Adrenal gland (tissue), 12 donors: ENCODE measurements around the gene SLC37A1. TPM values are rescaled to one million over a fixed set of nuclear protein-coding genes. Genes with fewer than 3 reads are reported as not detected.

Source experiments
- DNase-seq, 7 donors: peaks; one replicate each; pipeline ENCODE4 v3.0.0-alpha.2; 2019 to 2020
- H3K27ac ChIP-seq, 5 donors: fragments of 200-600 bp; sonication (generic) in 4 of 5; 1 replicate in 3 of 5; 2 replicates in 2 of 5; pipeline versions ENCODE4 v1.5.1 to v1.8.0; 2016 to 2020; ENCODE audit warnings: mild to moderate bottlenecking in 1 of 5
- H3K27me3 ChIP-seq: fragments of 200-600 bp; 2 replicates; pipeline ENCODE4 v1.8.0; 2021
- H3K36me3 ChIP-seq, 2 donors: fragments of 200-600 bp; replicated peaks in 1 of 2; 1 replicate in 1 of 2; 2 replicates in 1 of 2; pipeline versions ENCODE4 v1.5.1 to v1.8.0; 2018 to 2022
- H3K4me1 ChIP-seq, 2 donors: fragments of 200-600 bp; replicated peaks in 1 of 2; 1 replicate in 1 of 2; 2 replicates in 1 of 2; pipeline versions ENCODE4 v1.5.1 to v1.8.0; 2018 to 2021
- H3K4me3 ChIP-seq, 4 donors: fragments of 200-600 bp; sonication (generic) in 3 of 4; one replicate each; pipeline ENCODE4 v1.5.1; 2016 to 2018
- H3K9me3 ChIP-seq, 3 donors: fragments of 200-600 bp; sonication (generic) in 1 of 3; replicated peaks in 1 of 3; 1 replicate in 2 of 3; 2 replicates in 1 of 3; pipeline versions ENCODE4 v1.5.1 to v1.8.0; 2016 to 2021
- POLR2A ChIP-seq, 2 donors: fragments of 450-650 bp; IDR thresholded peaks; one replicate each; pipeline ENCODE4 v1.6.1; 2017; ENCODE audit warnings: antibody characterized with exemption in 2 of 2, mild to moderate bottlenecking in 2 of 2, moderate library complexity in 1 of 2
- WGBS, 4 donors: extraction: QIAGEN DNeasy Blood & Tissue Kit in 2 of 4; methylation state at CpG; one replicate each; pipeline versions ENCODE4 v1.1.5 to v1.1.7; 2013 to 2017; 5-methylcytosine and 5-hydroxymethylcytosine counted together
- intact Hi-C, 2 donors: fragments of 100-400 bp; cut with DNase I; formaldehyde crosslinking; loops; one replicate each; pipeline versions ENCODE4 v1.14.1 to v1.15.0; 2022 to 2023
- polyA plus RNA-seq, 3 donors: library from polyadenylated mRNA; stranded (reverse); fragments of 200-250 nt in 2 of 3; fragments of 350-450 nt in 1 of 3; fragmentation: Illumina TruSeq in 1 of 3; extraction: RNeasy Lipid Tissue Mini Kit (QIAGEN cat#74804) in 1 of 3; gene quantifications; one replicate each; pipeline ENCODE4 v1.2.3, GENCODE V29; 2013 to 2014
- total RNA-seq, 9 donors: library from RNA; depleted of rRNA in 4 of 9; stranded (reverse); fragments of >200 nt in 4 of 9; fragments of 120-200 nt in 1 of 9; fragmentation: NEBNext Ultra II Directional in 1 of 9; extraction: Animal tissue kit (Norgen Biotek cat#: 25700) in 1 of 9; gene quantifications; one replicate each; pipeline versions ENCODE4 v1.1.0 to v1.2.4, GENCODE V29; 2013 to 2023
- TF ChIP-seq, protein P1 (sequence below), 6 experiments: fragments of 450-650 bp in 4 of 6; fragments of 200-600 bp in 2 of 6; sonication (generic) in 1 of 6; IDR thresholded peaks; 1 replicate in 5 of 6; 2 replicates in 1 of 6; pipeline versions ENCODE4 v1.5.1 to v1.8.0; 2016 to 2021; ENCODE audit warnings: antibody characterized with exemption in 6 of 6, mild to moderate bottlenecking in 2 of 6, moderate library complexity in 1 of 6
- donor health status: healthy with polysubstance abuse.
- donor health status: Bipolar disorder and iron deficiency.
- donor health status: DM: yes; HTN: yes; CAD: no.
- donor health status: DM: no; HTN: no; CAD: no.
- donor health status: DM: no; HTN: no; CAD: no.
- donor health status: DM: yes; HTN: yes; CAD: no.

SLC37A1 gene
- total and polyA plus RNA-seq, 12 donors, result 4.8 to 27.2 (median 16.3) TPM

DNA sequence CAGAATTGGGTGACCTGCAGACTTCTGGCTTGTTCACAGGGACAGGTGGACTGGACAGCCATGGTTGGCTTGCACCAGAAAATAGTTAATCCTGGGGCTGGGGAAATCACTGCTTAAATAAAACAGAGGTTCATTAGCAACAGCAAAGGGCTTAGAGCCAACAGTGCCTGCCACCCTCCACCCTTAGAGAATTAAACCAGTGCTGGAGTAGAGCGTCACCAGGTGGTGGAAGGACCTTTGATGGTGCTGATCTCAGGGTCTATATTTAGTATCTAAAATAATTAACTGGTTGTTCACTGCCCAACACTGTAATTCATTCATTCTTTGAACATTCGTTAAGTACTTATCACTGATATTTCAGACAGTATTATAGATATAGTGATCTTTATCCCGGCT, 105.1 kb downstream of the SLC37A1 start:
- Histone ChIP-seq H3K27me3 (peaks cover 25% of the 10 kb centered on the region), H3K36me3 (no peaks in the 10 kb centered on the region), H3K27ac (no peak overlapping the region), H3K4me3 (no peak overlapping the region), H3K4me1 (no peaks in the 10 kb centered on the region), H3K9me3 (no peaks in the 10 kb centered on the region)
- 67 to 79% (median 73%) methylated on average over 3 of the region's 3 CpGs for WGBS, 4 donors
- no peak for DNase-seq
- intact Hi-C loops, result no loop called here
- TF ChIP-seq POLR2A (IDR thresholded peaks at IDR 0.05), result no peak
- TF ChIP-seq, protein P1, sequence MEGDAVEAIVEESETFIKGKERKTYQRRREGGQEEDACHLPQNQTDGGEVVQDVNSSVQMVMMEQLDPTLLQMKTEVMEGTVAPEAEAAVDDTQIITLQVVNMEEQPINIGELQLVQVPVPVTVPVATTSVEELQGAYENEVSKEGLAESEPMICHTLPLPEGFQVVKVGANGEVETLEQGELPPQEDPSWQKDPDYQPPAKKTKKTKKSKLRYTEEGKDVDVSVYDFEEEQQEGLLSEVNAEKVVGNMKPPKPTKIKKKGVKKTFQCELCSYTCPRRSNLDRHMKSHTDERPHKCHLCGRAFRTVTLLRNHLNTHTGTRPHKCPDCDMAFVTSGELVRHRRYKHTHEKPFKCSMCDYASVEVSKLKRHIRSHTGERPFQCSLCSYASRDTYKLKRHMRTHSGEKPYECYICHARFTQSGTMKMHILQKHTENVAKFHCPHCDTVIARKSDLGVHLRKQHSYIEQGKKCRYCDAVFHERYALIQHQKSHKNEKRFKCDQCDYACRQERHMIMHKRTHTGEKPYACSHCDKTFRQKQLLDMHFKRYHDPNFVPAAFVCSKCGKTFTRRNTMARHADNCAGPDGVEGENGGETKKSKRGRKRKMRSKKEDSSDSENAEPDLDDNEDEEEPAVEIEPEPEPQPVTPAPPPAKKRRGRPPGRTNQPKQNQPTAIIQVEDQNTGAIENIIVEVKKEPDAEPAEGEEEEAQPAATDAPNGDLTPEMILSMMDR (IDR thresholded peaks at IDR 0.05), result no peak

DNA sequence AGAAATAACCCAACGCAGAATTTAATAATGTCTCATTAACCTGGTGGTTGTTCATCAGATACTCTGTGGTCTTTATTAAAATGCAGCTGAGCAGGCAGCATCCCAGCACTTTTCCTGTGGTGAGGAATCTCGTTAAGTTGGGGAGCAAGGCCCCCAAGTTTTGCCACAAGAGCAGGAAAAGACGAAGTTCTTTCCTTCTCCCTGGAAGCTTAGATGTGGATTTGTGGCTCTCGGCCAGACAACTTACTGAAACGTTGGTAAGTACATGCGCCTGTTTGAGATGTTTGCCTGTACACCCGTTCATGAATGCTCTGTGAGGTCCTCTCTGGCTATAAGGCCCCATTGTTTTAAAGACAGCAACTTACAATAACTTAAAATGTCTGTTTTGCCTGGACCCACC, 105.5 kb downstream of the SLC37A1 start:
- no peak for DNase-seq
- intact Hi-C loops, result no loop called here
- no peaks in the 10 kb centered on the region for H3K4me1 ChIP-seq
- no peak for TF ChIP-seq POLR2A (IDR thresholded peaks at IDR 0.05)
- 68 to 77% (median 74%) methylated on average over 7 of the region's 7 CpGs for WGBS, 4 donors
- no peak overlapping the region for H3K27ac ChIP-seq
- no peaks in the 10 kb centered on the region for H3K36me3 ChIP-seq
- H3K27me3 ChIP-seq, result peaks cover 25% of the 10 kb centered on the region
- H3K9me3 ChIP-seq, result no peaks in the 10 kb centered on the region
- no peak overlapping the region for H3K4me3 ChIP-seq

DNA sequence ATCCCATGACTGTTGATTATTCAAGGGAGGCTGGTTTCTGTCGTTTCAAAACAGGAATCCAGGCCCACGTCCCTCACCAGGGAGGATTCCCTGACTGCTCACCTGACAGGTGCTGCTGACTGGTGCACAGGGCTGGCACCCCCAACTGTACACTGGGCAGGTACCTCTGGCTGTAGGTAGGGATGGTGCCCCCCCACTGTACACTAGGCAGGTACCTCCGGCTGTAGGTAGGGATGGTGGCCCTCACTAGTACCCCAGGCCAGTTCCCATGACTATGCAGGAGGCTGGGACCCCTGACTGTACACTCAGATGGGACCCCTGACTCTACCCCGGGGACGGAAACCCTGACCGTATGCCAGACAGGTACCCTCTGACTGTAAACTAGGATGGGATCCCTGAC, 106.2 kb downstream of the SLC37A1 start:
- TF ChIP-seq POLR2A (IDR thresholded peaks at IDR 0.05), result no peak
- TF ChIP-seq, protein P1 (IDR thresholded peaks at IDR 0.05), result no peak
- intact Hi-C loops, result no loop called here
- no peak for DNase-seq
- Histone ChIP-seq H3K27me3 (peaks cover 26% of the 10 kb centered on the region), H3K27ac (no peak overlapping the region), H3K36me3 (no peaks in the 10 kb centered on the region), H3K4me1 (no peaks in the 10 kb centered on the region), H3K4me3 (no peak overlapping the region), H3K9me3 (no peaks in the 10 kb centered on the region)
- 79 to 83% (median 79%) methylated on average over 4 to 6 of the region's 6 CpGs; no CpG with 5 or more reads in 1 of the 4 donors for WGBS, 4 donors

DNA sequence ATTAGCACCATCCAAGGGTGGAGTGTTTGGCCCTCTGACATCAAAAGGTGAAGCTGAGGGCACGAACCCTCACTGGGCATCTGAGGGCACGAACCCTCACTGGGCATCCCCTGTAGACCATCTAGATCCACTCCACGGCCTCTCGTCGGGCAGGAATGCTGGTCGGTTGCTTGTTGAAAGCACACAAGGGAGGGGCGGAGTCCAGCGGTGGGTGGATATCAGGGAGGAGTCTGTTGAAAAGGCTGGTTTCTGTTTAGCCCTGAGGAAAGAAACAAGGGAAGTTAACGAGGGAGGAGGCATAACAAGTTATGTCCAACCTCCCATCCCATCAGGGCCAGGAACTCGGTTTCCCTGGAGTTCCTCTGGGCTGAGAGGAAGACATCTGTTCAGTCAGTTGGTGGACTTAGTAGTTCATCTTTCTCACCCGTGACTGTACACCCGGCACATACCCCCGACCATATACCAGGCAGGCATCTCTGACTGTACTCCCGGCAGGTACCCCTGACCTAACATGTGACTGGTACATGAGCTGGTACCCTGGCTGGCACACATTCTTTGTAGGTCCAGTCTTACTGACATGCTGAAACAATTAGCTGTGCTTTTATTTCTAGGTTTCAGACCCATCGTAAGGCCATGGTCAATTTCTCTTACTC, 107.6 kb downstream of the SLC37A1 start:
- H3K36me3 ChIP-seq, result no peaks in the 10 kb centered on the region
- no peak for TF ChIP-seq POLR2A (IDR thresholded peaks at IDR 0.05)
- TF ChIP-seq, protein P1 (IDR thresholded peaks at IDR 0.05), result no peak
- intact Hi-C loops, result no loop called here
- H3K4me3 ChIP-seq, result no peak overlapping the region
- no peak for DNase-seq
- WGBS, 4 donors, result 73 to 83% (median 78%) methylated on average over 13 to 15 of the region's 15 CpGs
- no peaks in the 10 kb centered on the region for H3K9me3 ChIP-seq
- no peaks in the 10 kb centered on the region for H3K4me1 ChIP-seq
- H3K27ac ChIP-seq, result no peak overlapping the region
- H3K27me3 ChIP-seq, result peaks cover 29% of the 10 kb centered on the region

DNA sequence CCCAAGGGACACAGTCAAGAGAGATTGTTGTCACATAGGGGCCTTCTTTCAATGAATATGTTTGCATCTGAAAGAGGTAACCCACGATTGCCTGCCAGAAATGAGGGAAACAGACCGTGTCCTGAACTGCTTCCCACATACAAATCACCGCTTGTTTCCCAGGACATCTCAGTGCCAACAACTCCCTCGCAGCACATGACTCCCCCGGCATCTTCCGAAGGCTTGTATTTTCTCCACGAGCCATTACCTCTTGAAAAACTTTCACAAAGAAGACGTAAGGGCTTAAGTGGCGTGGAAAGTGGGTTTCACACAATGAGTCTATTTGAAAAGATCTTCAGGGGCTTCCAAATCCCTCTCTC, 108.1 kb downstream of the SLC37A1 start:
- 75 to 80% (median 76%) methylated on average over 9 of the region's 9 CpGs for WGBS, 4 donors
- no peak overlapping the region for H3K27ac ChIP-seq
- no peaks in the 10 kb centered on the region for H3K9me3 ChIP-seq
- H3K36me3 ChIP-seq, result no peaks in the 10 kb centered on the region
- peaks cover 24% of the 10 kb centered on the region for H3K27me3 ChIP-seq
- intact Hi-C loops, result no loop called here
- H3K4me1 ChIP-seq, result no peaks in the 10 kb centered on the region
- no peak for DNase-seq
- no peak for TF ChIP-seq POLR2A (IDR thresholded peaks at IDR 0.05)
- TF ChIP-seq, protein P1 (IDR thresholded peaks at IDR 0.05), result no peak
- no peak overlapping the region for H3K4me3 ChIP-seq
